Spleen (tissue), 11 donors: ENCODE measurements around the gene C8G. TPM values are rescaled to one million over a fixed set of nuclear protein-coding genes. Genes with fewer than 3 reads are reported as not detected.

Experiments
- DNase-seq: peaks from one replicate; pipeline ENCODE4 v3.0.0-alpha.2; 2020
- H3K27ac ChIP-seq, 8 donors: fragments of 200-600 bp; sonication (generic) in 7 of 8; 1 replicate in 4 of 8; 2 replicates in 4 of 8; pipeline versions ENCODE4 v1.5.0 to v1.8.0; 2016 to 2021; ENCODE audit warnings: inconsistent platforms in 4 of 8, mild to moderate bottlenecking in 4 of 8, moderate library complexity in 1 of 8
- H3K27me3 ChIP-seq, 7 donors: fragments of 200-600 bp; sonication (generic) in 6 of 7; replicated peaks in 1 of 7; 1 replicate in 4 of 7; 2 replicates in 3 of 7; pipeline versions ENCODE4 v1.5.0 to v1.8.0; 2016 to 2021; ENCODE audit warnings: inconsistent platforms in 3 of 7, mild to moderate bottlenecking in 1 of 7
- H3K36me3 ChIP-seq, 6 donors: fragments of 200-600 bp; sonication (generic) in 5 of 6; 1 replicate in 4 of 6; 2 replicates in 2 of 6; pipeline versions ENCODE4 v1.5.0 to v1.8.0; 2016 to 2021; ENCODE audit warnings: inconsistent platforms in 2 of 6
- H3K4me1 ChIP-seq, 6 donors: fragments of 200-600 bp; sonication (generic) in 5 of 6; 1 replicate in 3 of 6; 2 replicates in 3 of 6; pipeline versions ENCODE4 v1.5.0 to v1.8.0; 2016 to 2021; ENCODE audit warnings: inconsistent platforms in 3 of 6
- H3K4me3 ChIP-seq, 8 donors: fragments of 200-600 bp; sonication (generic) in 7 of 8; 1 replicate in 4 of 8; 2 replicates in 4 of 8; pipeline versions ENCODE4 v1.5.0 to v1.8.0; 2016 to 2021; ENCODE audit warnings: inconsistent platforms in 4 of 8, mild to moderate bottlenecking in 4 of 8, moderate library complexity in 2 of 8
- H3K9me3 ChIP-seq, 8 donors: fragments of 200-600 bp; sonication (generic) in 7 of 8; 1 replicate in 4 of 8; 2 replicates in 4 of 8; pipeline versions ENCODE4 v1.5.0 to v1.8.0; 2016 to 2021; ENCODE audit warnings: inconsistent platforms in 4 of 8
- POLR2A ChIP-seq, 3 donors: fragments of 450-650 bp; IDR thresholded peaks; one replicate each; pipeline ENCODE4 v1.5.1; 2017; ENCODE audit warnings: antibody characterized with exemption in 3 of 3, mild to moderate bottlenecking in 1 of 3
- POLR2AphosphoS5 ChIP-seq, 3 donors: sonication (generic); formaldehyde crosslinking; IDR thresholded peaks; one replicate each; pipeline ENCODE4 v1.5.1; 2017; ENCODE audit warnings: antibody characterized with exemption in 3 of 3
- WGBS, 5 donors: extraction: QIAGEN DNeasy Blood & Tissue Kit in 3 of 5; methylation state at CpG; one replicate each; pipeline versions ENCODE4 v1.1.5 to v1.1.7; 2013 to 2018; 5-methylcytosine and 5-hydroxymethylcytosine counted together
- intact Hi-C: fragments of 100-400 bp; cut with DNase I; formaldehyde crosslinking; loops from one replicate; pipeline ENCODE4 v1.15.0; 2023; ENCODE audit warnings: low total_unique reads
- polyA plus RNA-seq, 3 donors: library from polyadenylated mRNA; stranded (reverse); fragments of 200-250 nt; gene quantifications; one replicate each; pipeline ENCODE4 v1.2.1, GENCODE V29; 2013
- total RNA-seq, 7 donors: library from RNA; depleted of rRNA in 3 of 7; stranded (reverse); fragments of >200 nt in 3 of 7; fragmentation: NEBNext Ultra II Directional in 4 of 7; extraction: Animal tissue kit (Norgen Biotek cat#: 25700) in 4 of 7; gene quantifications; one replicate each; pipeline versions ENCODE4 v1.1.0 to v1.2.1, GENCODE V29; 2016 to 2021
- TF ChIP-seq, protein P1 (sequence below), 11 experiments: fragments of 200-600 bp in 7 of 11; fragments of 450-650 bp in 4 of 11; sonication (generic) in 4 of 11; IDR thresholded peaks in 8 of 11; conservative IDR thresholded peaks in 3 of 11; 1 replicate in 7 of 11; 2 replicates in 4 of 11; pipeline versions ENCODE4 v1.4.0 to v1.8.0; 2016 to 2021; ENCODE audit warnings: antibody characterized with exemption in 11 of 11, inconsistent platforms in 4 of 11, mild to moderate bottlenecking in 1 of 11
- donor health status: healthy with polysubstance abuse.
- donor health status: DM: no; HTN: no; CAD: no; lungs with moderate emphysema.
- donor health status: DM: no; HTN: no; CAD: no.
- donor health status: Bipolar disorder and iron deficiency.
- donor health status: healthy.
- donor health status: DM: no; HTN: no; CAD: no.
- donor health status: DM: yes; HTN: yes; CAD: no.

C8G gene
- total and polyA plus RNA-seq, 10 donors: 2.3 to 7.4 (median 3.7) TPM; not detected in 1

GRCh38 chr9:136974817-136975535, 29.9 kb downstream of the C8G start:
- Histone ChIP-seq H3K9me3 (no peaks in the 10 kb centered on the region), H3K36me3 (no peaks in the 10 kb centered on the region), H3K4me3 (peak overlapping the region in 4 of 8 donors; percentile 4 to 35 (median 16)), H3K27me3 (peaks cover 0 to 46% (median 9%) of the 10 kb centered on the region in 7 donors), H3K27ac (peak overlapping the region; percentile 55 to 84 (median 76)), H3K4me1 (peaks cover 19 to 86% (median 60%) of the 10 kb centered on the region in 6 donors)
- 33 to 69% (median 48%) methylated on average over 3 to 15 of the region's 15 CpGs for WGBS, 5 donors
- TF ChIP-seq POLR2AphosphoS5 (IDR thresholded peaks at IDR 0.05): peak; percentile 38 to 81 (median 76)
- TF ChIP-seq, protein P1, sequence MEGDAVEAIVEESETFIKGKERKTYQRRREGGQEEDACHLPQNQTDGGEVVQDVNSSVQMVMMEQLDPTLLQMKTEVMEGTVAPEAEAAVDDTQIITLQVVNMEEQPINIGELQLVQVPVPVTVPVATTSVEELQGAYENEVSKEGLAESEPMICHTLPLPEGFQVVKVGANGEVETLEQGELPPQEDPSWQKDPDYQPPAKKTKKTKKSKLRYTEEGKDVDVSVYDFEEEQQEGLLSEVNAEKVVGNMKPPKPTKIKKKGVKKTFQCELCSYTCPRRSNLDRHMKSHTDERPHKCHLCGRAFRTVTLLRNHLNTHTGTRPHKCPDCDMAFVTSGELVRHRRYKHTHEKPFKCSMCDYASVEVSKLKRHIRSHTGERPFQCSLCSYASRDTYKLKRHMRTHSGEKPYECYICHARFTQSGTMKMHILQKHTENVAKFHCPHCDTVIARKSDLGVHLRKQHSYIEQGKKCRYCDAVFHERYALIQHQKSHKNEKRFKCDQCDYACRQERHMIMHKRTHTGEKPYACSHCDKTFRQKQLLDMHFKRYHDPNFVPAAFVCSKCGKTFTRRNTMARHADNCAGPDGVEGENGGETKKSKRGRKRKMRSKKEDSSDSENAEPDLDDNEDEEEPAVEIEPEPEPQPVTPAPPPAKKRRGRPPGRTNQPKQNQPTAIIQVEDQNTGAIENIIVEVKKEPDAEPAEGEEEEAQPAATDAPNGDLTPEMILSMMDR (IDR thresholded peaks at IDR 0.05 in 8 of 11, conservative IDR thresholded peaks at IDR 0.05 in 3 of 11): no peak
- no peak for DNase-seq
- intact Hi-C loops: no loop called here

DNA sequence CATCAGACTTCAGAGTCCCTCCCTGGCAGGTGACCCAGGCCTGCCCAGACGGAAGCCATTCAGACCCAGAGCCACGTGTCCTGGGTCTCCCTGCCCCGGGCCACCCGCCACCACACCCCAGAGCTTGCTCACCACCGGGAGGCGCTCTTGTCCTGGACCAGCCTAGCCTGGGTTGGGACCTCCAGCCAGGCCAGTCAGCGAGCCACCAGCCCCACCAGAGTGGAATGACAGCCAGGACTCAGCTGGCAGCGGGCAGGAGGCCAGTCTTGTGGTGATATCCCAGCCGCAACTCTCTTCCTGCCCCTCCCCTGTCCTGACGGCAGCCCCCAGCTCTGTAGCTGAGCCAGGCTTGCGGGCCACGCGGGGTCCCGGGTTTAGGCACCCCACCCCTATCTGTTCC, 30.6 kb downstream of the C8G start:
- peak; percentile 86 for DNase-seq
- Histone ChIP-seq H3K27me3 (peaks cover 0 to 47% (median 9%) of the 10 kb centered on the region in 7 donors), H3K4me1 (peaks cover 19 to 92% (median 63%) of the 10 kb centered on the region in 6 donors), H3K36me3 (no peaks in the 10 kb centered on the region), H3K9me3 (no peaks in the 10 kb centered on the region), H3K4me3 (peak overlapping the region in 6 of 8 donors; percentile 4 to 35 (median 12)), H3K27ac (peak overlapping the region; percentile 55 to 84 (median 76))
- 5 to 30% (median 15%) methylated on average over 7 to 14 of the region's 14 CpGs for WGBS, 5 donors
- TF ChIP-seq, protein P1 (IDR thresholded peaks at IDR 0.05 in 8 of 11, conservative IDR thresholded peaks at IDR 0.05 in 3 of 11): peak in 10 of 11 experiments; percentile 14 to 61 (median 40)
- no peak for TF ChIP-seq POLR2A (IDR thresholded peaks at IDR 0.05)
- TF ChIP-seq POLR2AphosphoS5 (IDR thresholded peaks at IDR 0.05): peak in 2 of 3 donors; percentile 48 to 67
- intact Hi-C loops: no loop called here

GRCh38 chr9:136977223-136977622, 32.2 kb downstream of the C8G start, which contains the start of gene PTGDS:
Gene PTGDS (plus strand): TSS chr9:136977504. CDS start chr9:136977579, 75 bp downstream.
- H3K27me3 ChIP-seq: peaks cover 0 to 56% (median 9%) of the 10 kb centered on the region in 7 donors
- H3K36me3 ChIP-seq: no peaks in the 10 kb centered on the region
- H3K9me3 ChIP-seq: no peaks in the 10 kb centered on the region
- no peak for DNase-seq
- 57 to 100% (median 63%) methylated on average over 2 to 10 of the region's 10 CpGs for WGBS, 5 donors
- H3K27ac ChIP-seq: peak within 1 kb of the TSS; percentile 60 to 84 (median 76)
- peak within 1 kb of the TSS; percentile 29 to 69 (median 40) for H3K4me3 ChIP-seq
- intact Hi-C loops: no loop called here
- TF ChIP-seq, protein P1 (IDR thresholded peaks at IDR 0.05 in 8 of 11, conservative IDR thresholded peaks at IDR 0.05 in 3 of 11): no peak
- peak; percentile 45 to 77 (median 71) for TF ChIP-seq POLR2AphosphoS5 (IDR thresholded peaks at IDR 0.05)
- H3K4me1 ChIP-seq: peaks cover 22 to 97% (median 71%) of the 10 kb centered on the region in 6 donors

DNA sequence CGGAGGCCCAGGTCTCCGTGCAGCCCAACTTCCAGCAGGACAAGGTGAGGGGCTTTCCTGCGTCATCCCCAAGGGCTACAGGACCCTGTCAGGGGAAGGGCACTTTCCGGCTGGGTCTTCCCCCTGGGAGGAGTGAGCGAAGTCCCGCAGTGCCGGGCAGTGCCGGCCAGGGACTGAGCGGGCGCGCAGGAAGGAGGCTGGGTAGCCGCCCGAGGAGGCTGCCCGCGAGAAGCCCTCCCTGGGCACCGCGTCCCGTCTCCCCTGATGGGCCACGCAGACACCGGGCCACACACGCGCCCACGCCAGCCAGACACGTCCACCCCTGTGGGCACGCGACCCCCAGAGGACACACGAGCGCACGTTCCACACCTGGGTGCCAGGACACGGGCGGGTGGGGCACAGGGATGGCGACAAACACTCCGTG, 32.6 kb downstream of the C8G start:
- H3K27me3 ChIP-seq: peaks cover 0 to 61% (median 9%) of the 10 kb centered on the region in 7 donors
- WGBS, 5 donors: 35 to 48% (median 38%) methylated on average over 20 to 33 of the region's 33 CpGs; no CpG with 5 or more reads in 1 of the 5 donors
- peak overlapping the region; percentile 60 to 84 (median 76) for H3K27ac ChIP-seq
- intact Hi-C loops: no loop called here
- no peak for DNase-seq
- TF ChIP-seq POLR2AphosphoS5 (IDR thresholded peaks at IDR 0.05): no peak
- TF ChIP-seq, protein P1 (IDR thresholded peaks at IDR 0.05 in 8 of 11, conservative IDR thresholded peaks at IDR 0.05 in 3 of 11): no peak
- no peaks in the 10 kb centered on the region for H3K36me3 ChIP-seq
- peak overlapping the region; percentile 29 to 69 (median 40) for H3K4me3 ChIP-seq
- H3K9me3 ChIP-seq: no peaks in the 10 kb centered on the region
- peaks cover 22 to 97% (median 69%) of the 10 kb centered on the region in 6 donors for H3K4me1 ChIP-seq
